Smooth muscle cell (in vitro differentiated cells): ENCODE measurements around the gene SLC24A3. TPM values are rescaled to one million over a fixed set of nuclear protein-coding genes. Genes with fewer than 3 reads are reported as not detected.

Source experiments
- DNase-seq: peaks from one replicate; lab custom pipeline; 2025; ENCODE audit not compliant: unreplicated experiment; lab: John Stamatoyannopoulos, UW
- H2AFZ ChIP-seq: fragments of 200-600 bp; sonication (generic); 2 replicates; pipeline ENCODE4 v1.6.0; 2016; ENCODE audit warnings: antibody characterized with exemption, low read depth, mild to moderate bottlenecking
- H3F3A ChIP-seq: fragments of 200-600 bp; sonication (generic); 2 replicates; pipeline ENCODE4 v1.6.0; 2017; ENCODE audit warnings: antibody characterized with exemption, low read depth
- H3K27ac ChIP-seq: fragments of 200-600 bp; sonication (generic); 2 replicates; pipeline ENCODE4 v1.5.1; 2016; ENCODE audit warnings: low read depth, mild to moderate bottlenecking
- H3K27me3 ChIP-seq: fragments of 200-600 bp; sonication (generic); 2 replicates; pipeline ENCODE4 v1.6.1; 2016; ENCODE audit warnings: low read depth, mild to moderate bottlenecking
- H3K36me3 ChIP-seq: fragments of 200-600 bp; sonication (generic); 2 replicates; pipeline ENCODE4 v1.5.1; 2016; ENCODE audit warnings: low read depth
- H3K4me1 ChIP-seq: fragments of 200-600 bp; sonication (generic); 2 replicates; pipeline ENCODE4 v1.5.1; 2016; ENCODE audit warnings: low read depth
- H3K4me2 ChIP-seq: fragments of 200-600 bp; sonication (generic); 2 replicates; pipeline ENCODE4 v1.6.0; 2016; ENCODE audit warnings: mild to moderate bottlenecking
- H3K4me3 ChIP-seq: fragments of 200-600 bp; sonication (generic); 2 replicates; pipeline ENCODE4 v1.5.1; 2016; ENCODE audit warnings: mild to moderate bottlenecking
- H3K79me2 ChIP-seq: fragments of 200-600 bp; sonication (generic); 2 replicates; pipeline ENCODE4 v1.6.0; 2016; ENCODE audit warnings: low read depth, mild to moderate bottlenecking
- H3K9ac ChIP-seq: fragments of 200-600 bp; sonication (generic); 2 replicates; pipeline ENCODE4 v1.6.0; 2016; ENCODE audit warnings: low read depth
- H3K9me3 ChIP-seq: fragments of 200-600 bp; sonication (generic); replicated peaks from 2 replicates; pipeline ENCODE4 v1.5.1; 2016; ENCODE audit warnings: low read depth
- H4K20me1 ChIP-seq: fragments of 200-600 bp; sonication (generic); 2 replicates; pipeline ENCODE4 v1.6.0; 2016; ENCODE audit warnings: low read depth
- WGBS: methylation state at CpG from one replicate; pipeline ENCODE4 v1.1.7; 2016; ENCODE audit warnings: low lambda C conversion rate; 5-methylcytosine and 5-hydroxymethylcytosine counted together
- polyA plus RNA-seq: library from polyadenylated mRNA; unstranded; fragments of >200 nt; fragmentation: Nextera tagmentation; extraction: Ambion mirVana; gene quantifications from 2 replicates; pipeline ENCODE4 v1.2.1, GENCODE V29; 2016
- total RNA-seq: library from RNA; depleted of rRNA; stranded (reverse); fragments of >200 nt; gene quantifications from 2 replicates; pipeline ENCODE4 v1.2.3, GENCODE V29; 2014
- TF ChIP-seq, protein P1 (sequence below): fragments of 200-600 bp; sonication (generic); IDR thresholded peaks from 2 replicates; pipeline ENCODE4 v1.5.1; 2017; ENCODE audit warnings: borderline replicate concordance, mild to moderate bottlenecking, antibody characterized with exemption; ENCODE audit not compliant: insufficient read depth, poor library complexity, severe bottlenecking

The SLC24A3 gene
- total and polyA plus RNA-seq, 2 experiments from 2014 or later, result 2.5 to 3.2 TPM

DNA sequence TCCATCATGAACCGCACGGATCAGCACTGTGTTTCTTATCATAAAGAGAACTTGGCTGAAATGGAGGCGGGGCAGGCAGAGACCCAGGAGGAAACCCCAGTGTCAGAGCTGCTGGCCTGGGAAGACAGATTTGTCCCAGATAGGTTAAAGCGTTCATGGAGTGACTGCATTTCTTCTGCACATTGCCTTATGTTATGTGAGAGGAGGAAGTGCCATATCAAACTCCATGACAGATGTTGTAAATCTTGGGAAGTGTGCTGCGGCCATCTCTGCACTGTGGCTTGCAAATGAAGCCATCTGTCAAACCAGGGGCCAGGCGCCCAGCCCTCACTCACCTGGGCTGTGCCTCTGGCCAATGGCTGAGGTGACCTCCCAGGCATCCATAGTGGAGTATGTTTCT is 163.0 kb downstream of the SLC24A3 start:
- Histone ChIP-seq H3K4me2 (no peak overlapping the region), H3K27ac (no peak overlapping the region), H3K79me2 (no peaks in the 10 kb centered on the region), H3K4me1 (no peaks in the 10 kb centered on the region), H3K36me3 (no peaks in the 10 kb centered on the region), H3F3A (no peaks in the 10 kb centered on the region), H3K27me3 (peaks cover 3% of the 10 kb centered on the region), H2AFZ (no peak overlapping the region), H4K20me1 (no peaks in the 10 kb centered on the region), H3K9me3 (no peaks in the 10 kb centered on the region), H3K4me3 (no peak overlapping the region), H3K9ac (no peak overlapping the region)
- DNase-seq, result no peak
- WGBS, result 54% methylated on average over 6 of the region's 6 CpGs
- TF ChIP-seq, protein P1, sequence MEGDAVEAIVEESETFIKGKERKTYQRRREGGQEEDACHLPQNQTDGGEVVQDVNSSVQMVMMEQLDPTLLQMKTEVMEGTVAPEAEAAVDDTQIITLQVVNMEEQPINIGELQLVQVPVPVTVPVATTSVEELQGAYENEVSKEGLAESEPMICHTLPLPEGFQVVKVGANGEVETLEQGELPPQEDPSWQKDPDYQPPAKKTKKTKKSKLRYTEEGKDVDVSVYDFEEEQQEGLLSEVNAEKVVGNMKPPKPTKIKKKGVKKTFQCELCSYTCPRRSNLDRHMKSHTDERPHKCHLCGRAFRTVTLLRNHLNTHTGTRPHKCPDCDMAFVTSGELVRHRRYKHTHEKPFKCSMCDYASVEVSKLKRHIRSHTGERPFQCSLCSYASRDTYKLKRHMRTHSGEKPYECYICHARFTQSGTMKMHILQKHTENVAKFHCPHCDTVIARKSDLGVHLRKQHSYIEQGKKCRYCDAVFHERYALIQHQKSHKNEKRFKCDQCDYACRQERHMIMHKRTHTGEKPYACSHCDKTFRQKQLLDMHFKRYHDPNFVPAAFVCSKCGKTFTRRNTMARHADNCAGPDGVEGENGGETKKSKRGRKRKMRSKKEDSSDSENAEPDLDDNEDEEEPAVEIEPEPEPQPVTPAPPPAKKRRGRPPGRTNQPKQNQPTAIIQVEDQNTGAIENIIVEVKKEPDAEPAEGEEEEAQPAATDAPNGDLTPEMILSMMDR, result no peak

- Histone ChIP-seq H3K4me1 (no peaks in the 10 kb centered on the region), H3K9me3 (no peaks in the 10 kb centered on the region), H3K9ac (no peak overlapping the region), H4K20me1 (no peaks in the 10 kb centered on the region), H3K27me3 (peaks cover 3% of the 10 kb centered on the region), H3K4me2 (no peak overlapping the region), H2AFZ (no peak overlapping the region), H3K36me3 (no peaks in the 10 kb centered on the region), H3F3A (no peaks in the 10 kb centered on the region), H3K4me3 (no peak overlapping the region), H3K79me2 (no peaks in the 10 kb centered on the region), H3K27ac (no peak overlapping the region)
- TF ChIP-seq, protein P1, result no peak
- no peak for DNase-seq
- WGBS, result 97% methylated on average over 2 of the region's 2 CpGs
Observed at GRCh38 chr20:19375801-19376200, 163.4 kb downstream of the SLC24A3 start.

GRCh38 chr20:19376451-19377229 is 164.2 kb downstream of the SLC24A3 start:
- no peaks in the 10 kb centered on the region for H3K79me2 ChIP-seq
- WGBS, result 95% methylated on average over 17 of the region's 17 CpGs
- no peaks in the 10 kb centered on the region for H3K9me3 ChIP-seq
- H3K36me3 ChIP-seq, result no peaks in the 10 kb centered on the region
- H4K20me1 ChIP-seq, result no peaks in the 10 kb centered on the region
- H3K4me3 ChIP-seq, result no peak overlapping the region
- H3F3A ChIP-seq, result no peaks in the 10 kb centered on the region
- no peak overlapping the region for H3K27ac ChIP-seq
- no peak overlapping the region for H3K4me2 ChIP-seq
- H3K27me3 ChIP-seq, result peaks cover 3% of the 10 kb centered on the region
- DNase-seq, result no peak
- TF ChIP-seq, protein P1, result no peak
- no peak overlapping the region for H2AFZ ChIP-seq
- H3K9ac ChIP-seq, result no peak overlapping the region
- no peaks in the 10 kb centered on the region for H3K4me1 ChIP-seq

DNA sequence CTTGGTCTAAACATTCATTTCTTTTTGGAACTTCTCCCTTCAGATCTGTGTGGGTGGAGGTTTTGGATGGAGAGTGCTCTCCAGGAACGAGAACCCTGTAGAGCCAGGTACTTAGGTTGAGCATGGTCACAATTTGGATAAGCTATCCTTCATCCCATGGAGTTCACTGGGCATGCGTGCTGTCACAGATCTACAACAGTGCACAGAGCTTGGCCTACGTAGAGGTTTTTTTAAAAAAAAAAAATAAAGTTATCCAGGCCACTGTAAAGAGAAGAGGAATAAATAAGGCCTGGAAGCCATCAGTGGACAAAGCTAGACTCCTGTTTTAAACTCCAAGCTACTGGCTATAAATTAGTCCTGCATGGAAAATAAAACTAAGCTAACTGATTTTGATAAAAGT is 165.6 kb downstream of the SLC24A3 start:
- H3K4me3 ChIP-seq, result no peak overlapping the region
- H3K4me1 ChIP-seq, result no peaks in the 10 kb centered on the region
- no peaks in the 10 kb centered on the region for H3K79me2 ChIP-seq
- H3K27me3 ChIP-seq, result peaks cover 3% of the 10 kb centered on the region
- no peak overlapping the region for H2AFZ ChIP-seq
- DNase-seq, result no peak
- no peak overlapping the region for H3K9ac ChIP-seq
- no peaks in the 10 kb centered on the region for H3K9me3 ChIP-seq
- H4K20me1 ChIP-seq, result no peaks in the 10 kb centered on the region
- no peaks in the 10 kb centered on the region for H3F3A ChIP-seq
- no peaks in the 10 kb centered on the region for H3K36me3 ChIP-seq
- TF ChIP-seq, protein P1, result no peak
- WGBS, result 81% methylated on average over 3 of the region's 3 CpGs
- H3K4me2 ChIP-seq, result no peak overlapping the region
- H3K27ac ChIP-seq, result no peak overlapping the region
